ENCODE measurements around the gene ACER2.
"Not testable (repeated sequence)": the region's sequence is repeated elsewhere in the genome, so short reads cannot be mapped to it uniquely, and the experiment has no call there.

ACER2 gene

DNA sequence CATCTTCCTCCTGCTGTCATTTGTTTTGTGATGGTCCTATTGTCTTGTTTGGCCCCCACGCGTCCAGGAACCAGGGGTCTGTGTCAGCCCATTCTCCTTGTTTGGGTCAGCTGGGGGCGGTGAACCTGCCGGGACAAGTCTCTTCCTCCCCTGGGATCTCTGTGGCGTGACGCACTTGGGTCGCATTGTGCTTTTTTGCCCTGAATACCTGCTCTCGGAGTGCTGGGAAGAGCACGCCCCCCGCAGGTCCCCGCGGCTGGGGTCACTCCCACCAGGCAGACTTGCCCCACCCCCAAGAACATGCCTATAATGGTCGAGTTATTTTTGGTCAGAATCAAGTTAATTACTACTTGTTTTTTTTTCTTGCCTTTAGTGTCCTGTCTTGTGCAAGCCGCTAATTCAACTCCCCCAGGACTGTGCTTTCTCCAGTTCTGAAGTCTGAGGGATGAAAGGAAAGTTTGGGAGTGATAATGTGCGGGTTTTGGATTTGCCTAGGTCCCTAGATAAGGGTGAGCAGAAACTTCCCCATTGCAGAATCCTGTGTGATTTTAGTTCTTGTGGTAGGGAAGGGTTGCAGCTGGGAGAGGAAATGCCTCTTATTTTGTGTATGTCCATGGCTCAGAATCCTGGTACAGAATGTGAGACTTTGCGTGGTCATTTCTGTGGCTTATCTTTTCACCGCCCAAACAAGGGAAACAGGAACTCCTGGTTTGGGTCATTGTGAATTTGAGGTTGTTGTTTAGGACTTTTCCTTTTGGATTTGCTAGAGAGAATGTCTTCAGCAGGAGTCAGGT, 789 bp downstream of the ACER2 start:
- DNase-seq: no peak

- no peak for DNase-seq
Measured at GRCh38 chr9:19410195-19410503, 1.3 kb downstream of the ACER2 start.

DNA sequence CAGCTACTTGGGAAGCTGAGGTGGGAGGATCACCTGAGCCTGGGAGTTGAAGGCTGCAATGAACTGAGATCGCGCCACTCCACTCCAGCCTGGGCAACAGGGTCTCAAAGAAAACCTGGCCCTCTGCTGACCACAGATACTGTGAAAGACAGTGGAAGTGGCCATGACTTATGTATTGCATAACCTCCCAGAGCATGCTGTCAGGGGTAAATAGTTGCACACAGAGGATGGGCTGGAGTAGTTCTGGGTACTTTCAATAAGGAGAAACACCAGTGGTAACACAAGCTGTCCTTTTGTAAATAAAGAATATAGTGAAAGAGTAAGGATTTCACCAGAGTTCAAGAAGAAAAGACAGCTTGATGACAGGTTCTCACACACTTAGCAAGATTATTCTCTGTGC, 1.8 kb downstream of the ACER2 start:
- DNase-seq: no peak

- DNase-seq: no peak
Measured at GRCh38 chr9:19411316-19411715, 2.5 kb downstream of the ACER2 start.

DNA sequence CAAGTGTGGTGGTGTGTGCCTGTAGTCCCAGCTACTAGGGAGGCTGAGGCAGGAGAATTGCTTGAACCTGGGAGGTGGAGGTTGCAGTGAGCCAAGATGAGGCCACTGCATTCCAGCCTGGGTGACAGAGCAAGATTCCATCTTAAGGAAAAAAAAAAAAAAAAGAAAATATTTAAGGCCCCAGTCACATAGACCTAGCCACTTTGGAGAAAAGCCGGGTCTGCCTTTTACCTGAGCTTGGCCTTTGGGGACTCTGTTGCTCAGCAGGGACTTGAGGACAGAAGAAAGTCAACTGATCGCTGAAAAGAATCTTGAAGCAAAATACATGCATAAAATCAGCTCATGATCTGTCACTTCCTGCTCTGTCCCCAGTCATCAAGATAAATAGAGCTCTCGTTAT, 4.6 kb downstream of the ACER2 start:
- DNase-seq: not testable (repeated sequence)

DNA sequence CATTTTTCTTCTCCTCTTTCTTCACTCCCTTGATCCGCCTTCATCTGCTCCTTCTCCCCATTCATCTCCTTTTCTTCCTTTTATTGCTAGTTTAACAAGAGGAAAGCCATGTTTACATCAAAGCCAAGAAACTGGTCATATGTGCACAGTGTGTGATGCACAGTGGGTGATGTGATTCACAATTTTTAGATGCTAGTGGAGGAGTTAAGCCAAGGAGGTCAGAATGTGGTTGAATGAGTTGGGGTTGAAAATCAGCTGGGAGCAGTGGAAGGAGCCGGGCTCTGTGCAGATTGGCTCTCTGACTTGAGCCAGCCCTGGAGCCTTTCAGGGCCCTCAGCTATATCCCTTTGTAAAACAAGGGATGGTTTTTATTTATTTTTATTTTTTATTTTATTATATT, 7.3 kb downstream of the ACER2 start:
- DNase-seq: no peak

- DNase-seq: no peak
Measured at GRCh38 chr9:19420877-19421276, 12.1 kb downstream of the ACER2 start.

- DNase-seq: no peak
Measured at GRCh38 chr9:19423163-19423562, 14.4 kb downstream of the ACER2 start.

DNA sequence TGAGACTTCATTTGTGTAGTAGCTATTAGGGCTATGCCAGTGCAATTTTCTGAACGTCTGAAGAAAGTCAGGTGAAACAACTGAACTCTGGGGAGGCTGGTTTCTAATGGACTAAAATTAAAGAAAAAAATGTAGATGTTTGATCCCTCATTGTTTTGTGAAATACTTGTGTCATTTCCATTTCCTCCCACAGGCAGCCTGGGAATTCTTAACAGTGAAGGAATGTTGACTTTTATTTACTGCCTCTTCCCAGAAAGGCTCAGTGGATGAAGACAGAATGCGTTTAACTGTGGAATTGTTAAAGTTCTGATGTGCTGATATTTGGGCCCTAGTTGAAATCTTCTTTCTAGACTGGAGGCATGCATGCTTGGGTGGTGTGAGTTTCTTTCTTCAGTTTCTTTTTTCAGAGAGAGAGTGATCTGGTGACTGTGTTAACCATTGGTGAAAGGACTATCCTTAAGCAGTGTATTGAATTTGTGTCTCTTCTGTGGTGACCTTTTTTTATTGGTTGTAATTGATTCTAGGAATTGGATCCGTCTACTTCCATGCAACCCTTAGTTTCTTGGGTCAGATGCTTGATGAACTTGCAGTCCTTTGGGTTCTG, 15.5 kb downstream of the ACER2 start:
- DNase-seq: no peak

GRCh38 chr9:19429595-19429994, 20.8 kb downstream of the ACER2 start:
- no peak for DNase-seq

DNA sequence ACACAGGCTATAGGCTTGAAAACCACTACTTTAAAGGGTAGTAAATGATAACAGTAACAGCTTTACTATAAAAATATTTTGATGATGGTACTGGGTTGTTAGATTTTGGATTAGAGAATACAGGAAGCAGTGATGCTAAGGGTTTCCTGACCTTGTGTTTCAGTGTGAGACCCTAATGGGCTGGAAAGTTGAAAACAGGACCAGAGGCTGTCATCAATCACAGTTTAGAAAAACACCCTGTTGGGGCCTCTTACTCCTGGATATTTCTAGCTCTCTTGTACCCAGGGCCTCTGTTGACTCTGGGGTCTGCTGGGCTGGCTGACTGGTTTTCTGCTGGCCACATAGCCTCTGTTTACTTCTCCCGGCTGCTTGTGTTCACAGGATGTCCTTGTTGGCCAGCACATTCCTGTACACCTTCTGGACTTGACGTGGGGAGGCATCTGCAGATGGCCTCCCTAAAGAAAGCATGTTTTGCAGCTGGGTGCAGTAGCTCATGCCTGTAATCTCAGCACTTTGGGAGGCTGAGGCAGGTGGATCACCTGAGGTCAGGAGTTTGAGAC, 21.5 kb downstream of the ACER2 start:
- DNase-seq: no peak

GRCh38 chr9:19431361-19432171, 22.8 kb downstream of the ACER2 start:
- peak; percentile 49 for DNase-seq

GRCh38 chr9:19432473-19432872, 23.7 kb downstream of the ACER2 start:
- DNase-seq: no peak

DNA sequence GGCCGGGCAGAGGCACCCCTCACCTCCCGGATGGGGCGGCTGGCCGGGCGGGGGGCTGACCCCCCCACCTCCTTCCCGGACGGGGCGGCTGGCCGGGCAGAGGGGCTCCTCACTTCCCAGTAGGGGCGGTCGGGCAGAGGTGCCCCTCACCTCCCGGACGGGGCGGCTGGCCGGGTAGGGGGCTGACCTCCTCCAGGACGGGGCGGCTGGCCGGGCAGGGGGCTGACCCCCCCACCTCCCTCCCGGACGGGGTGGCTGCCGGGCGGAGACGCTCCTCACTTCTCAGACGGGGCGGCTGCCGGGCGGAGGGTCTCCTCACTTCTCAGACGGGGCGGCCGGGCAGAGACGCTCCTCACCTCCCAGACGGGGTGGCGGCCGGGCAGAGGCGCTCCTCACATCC, 24.9 kb downstream of the ACER2 start:
- DNase-seq: not testable (repeated sequence)

- DNase-seq: no peak
Measured at GRCh38 chr9:19440376-19440775, 31.6 kb downstream of the ACER2 start.

GRCh38 chr9:19440823-19441580, 32.2 kb downstream of the ACER2 start:
- DNase-seq: no peak

DNA sequence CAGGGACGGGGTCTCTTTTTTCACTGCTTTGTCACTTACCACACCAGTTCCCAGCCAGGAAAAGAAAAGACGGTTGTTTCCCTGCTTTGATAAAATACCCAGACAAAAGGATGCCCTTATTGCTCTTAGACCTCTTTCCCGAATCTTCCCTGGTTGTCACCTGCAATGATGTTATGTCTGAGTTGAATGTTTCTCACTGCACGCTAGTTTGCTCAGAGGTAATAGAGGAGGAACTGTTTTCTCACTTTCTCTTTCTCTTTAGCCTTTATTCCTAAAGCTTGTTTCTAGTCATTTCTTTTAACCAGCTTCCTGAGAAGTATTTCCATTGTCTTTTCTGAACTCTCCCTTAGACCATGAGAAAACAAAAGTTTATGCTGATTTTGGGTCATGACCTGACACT, 32.9 kb downstream of the ACER2 start:
- no peak for DNase-seq

- no peak for DNase-seq
Measured at GRCh38 chr9:19442240-19442639, 33.4 kb downstream of the ACER2 start.

GRCh38 chr9:19445452-19445851, 36.6 kb downstream of the ACER2 start:
- DNase-seq: no peak

- DNase-seq: no peak
Measured at GRCh38 chr9:19446361-19446861, 37.6 kb downstream of the ACER2 start.

DNA sequence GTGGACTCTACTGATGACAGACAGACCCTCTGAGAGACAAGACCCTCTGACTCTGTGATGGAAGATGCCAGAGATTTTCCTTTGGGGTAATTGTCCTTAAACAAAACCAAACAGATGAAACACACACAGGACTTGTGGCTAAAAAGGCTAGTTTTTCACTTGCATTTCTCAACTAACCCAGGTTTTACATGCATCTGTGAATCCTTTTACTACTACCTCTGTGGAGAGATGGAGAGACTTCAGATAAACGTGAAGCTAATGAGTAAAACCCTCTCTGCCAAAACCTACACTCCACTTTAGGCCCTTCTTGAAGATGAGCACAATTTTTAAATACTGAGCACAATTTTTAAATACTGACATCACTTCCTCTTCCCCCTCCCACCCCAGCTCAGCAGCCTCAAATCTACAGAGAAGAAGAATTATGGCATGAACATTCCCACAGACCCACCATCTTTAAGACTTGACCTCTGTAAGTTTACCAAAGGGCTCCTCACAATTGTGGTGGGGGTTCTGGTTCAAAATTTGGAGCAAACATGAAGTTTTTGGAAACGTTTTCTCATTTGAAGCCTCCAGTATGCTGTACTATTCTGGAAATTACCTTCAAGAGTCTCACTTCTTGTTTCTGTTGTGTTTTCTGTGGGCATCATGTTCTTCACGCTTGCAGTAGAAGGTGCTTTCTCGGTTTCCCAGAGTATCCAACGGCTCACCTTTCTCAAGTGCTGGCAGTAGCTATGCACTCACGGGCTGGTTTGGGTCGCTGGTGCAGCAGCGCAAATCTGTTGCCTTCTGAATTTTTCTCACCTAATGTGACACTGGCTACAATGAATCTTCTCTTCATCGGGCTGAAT, 42.7 kb downstream of the ACER2 start:
- DNase-seq: no peak

DNA sequence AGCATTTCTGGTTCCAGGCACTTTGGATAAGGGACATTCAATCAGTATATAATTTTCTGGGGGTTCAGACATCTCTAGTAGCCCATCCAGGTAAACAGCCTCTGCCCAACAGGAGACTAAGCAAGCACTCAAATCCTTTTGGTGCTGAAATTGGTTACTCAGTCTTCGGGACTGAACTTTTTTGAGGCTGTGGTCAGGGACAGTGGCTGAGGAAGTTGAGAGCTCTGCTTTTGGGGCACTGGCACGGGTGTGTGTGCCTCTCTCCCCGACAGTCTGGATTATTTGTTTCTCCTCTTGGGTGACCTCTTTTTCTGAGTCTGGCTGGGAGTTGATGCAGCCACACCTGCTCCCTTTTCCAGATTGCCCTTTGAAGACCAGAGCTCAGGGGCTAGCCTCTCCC, 47.6 kb downstream of the ACER2 start:
- no peak for DNase-seq
